GM18861 (cell line): Measurements from ENCODE around the gene TINAGL1.

Source experiments
- ATAC-seq: cut with Tn5 transposase; IDR thresholded peaks from one replicate; pipeline ENCODE4 v1.9.1; 2021; ENCODE audit not compliant: unreplicated experiment

Gene TINAGL1

GRCh38 chr1:31576201-31576669 is at the start of gene TINAGL1:
TSS of gene TINAGL1 (plus strand) at chr1:31576515. CDS start at chr1:31577149, 634 bp downstream.
- ATAC-seq, result no peak

- ATAC-seq, result no peak
These were observed 46.2 kb upstream of the TINAGL1 start for GRCh38 chr1:31529999-31530684.

GRCh38 chr1:31531177-31531999 is 44.9 kb upstream of the TINAGL1 start:
- ATAC-seq, result no peak

GRCh38 chr1:31532173-31532572 is 44.1 kb upstream of the TINAGL1 start:
- no peak for ATAC-seq

- ATAC-seq, result no peak
These were observed 40.8 kb upstream of the TINAGL1 start for GRCh38 chr1:31535561-31535960.

- no peak for ATAC-seq
These were observed 37.0 kb upstream of the TINAGL1 start for GRCh38 chr1:31539329-31539728.

- no peak for ATAC-seq
These were observed 35.1 kb upstream of the TINAGL1 start for GRCh38 chr1:31541194-31541593.

GRCh38 chr1:31545927-31546540 is 30.3 kb upstream of the TINAGL1 start:
- no peak for ATAC-seq

GRCh38 chr1:31548534-31548906 is 27.8 kb upstream of the TINAGL1 start:
- ATAC-seq, result no peak

GRCh38 chr1:31548907-31549808 is 27.2 kb upstream of the TINAGL1 start:
- ATAC-seq, result peak; percentile 54

GRCh38 chr1:31549809-31550620 is 26.3 kb upstream of the TINAGL1 start:
- ATAC-seq, result peak; percentile 53

GRCh38 chr1:31551208-31551607 is 25.1 kb upstream of the TINAGL1 start:
- no peak for ATAC-seq

- no peak for ATAC-seq
These were observed 23.8 kb upstream of the TINAGL1 start for GRCh38 chr1:31552489-31552888.

GRCh38 chr1:31556481-31557006 is 19.8 kb upstream of the TINAGL1 start:
- no peak for ATAC-seq

- ATAC-seq, result no peak
These were observed 16.6 kb upstream of the TINAGL1 start for GRCh38 chr1:31559715-31560114.

GRCh38 chr1:31560394-31560793 is 15.9 kb upstream of the TINAGL1 start:
- no peak for ATAC-seq

- ATAC-seq, result no peak
These were observed 13.5 kb upstream of the TINAGL1 start for GRCh38 chr1:31562707-31563360.

- no peak for ATAC-seq
These were observed 11.7 kb upstream of the TINAGL1 start for GRCh38 chr1:31564606-31564989.

GRCh38 chr1:31567956-31568570 is 8.3 kb upstream of the TINAGL1 start:
- ATAC-seq, result no peak
